HCT116 (cell line): ENCODE measurements around the gene PAQR4. TPM values are rescaled to one million over a fixed set of nuclear protein-coding genes. Genes with fewer than 3 reads are reported as not detected.

Source experiments
- ATAC-seq: fragments of 200-7000 bp; cut with Tn5 transposase; 2 replicates; pipeline ENCODE4 v1.9.1; 2020; ENCODE audit warnings: mild to moderate bottlenecking, moderate library complexity
- BruUV-seq: library from RNA; stranded (reverse); fragments of 400-500 nt; replicated peaks from 2 replicates; lab custom pipeline; 2021; lab: Mats Ljungman, UMichigan
- CTCF ChIA-PET: fragments of 300-600 bp; sonication (Branson Sonifier 250); formaldehyde crosslinking; loops from one replicate; lab custom pipeline; 2021; ENCODE audit warnings: antibody characterized with exemption; lab: Charles Lee
- POLR2A ChIA-PET: fragments of 300-600, 350-600 bp; sonication (Branson Sonifier 250); formaldehyde crosslinking; loops from one replicate; lab custom pipeline; 2021; ENCODE audit warnings: antibody characterized with exemption; lab: Charles Lee
- RAD21 ChIA-PET, 2 experiments: fragments of 300-600 bp; sonication (Branson Sonifier 250); formaldehyde crosslinking; loops; one replicate each; lab custom pipeline; 2023; ENCODE audit warnings: low total read pairs in 2 of 2; ENCODE audit not compliant: uncharacterized antibody in 2 of 2, unreplicated experiment in 2 of 2, low non-redundant PET in 1 of 2; lab: Charles Lee
- DNase-seq: peaks from one replicate; pipeline ENCODE4 v3.0.0-alpha.2; 2010; ENCODE audit warnings: low read depth, low spot score
- H2AFZ ChIP-seq: fragments of 200-600 bp; shearing (Covaris generic), sonication (generic); 2 replicates; pipeline ENCODE4 v1.6.1; 2017; ENCODE audit warnings: low read depth, mixed run types, mixed read lengths, antibody characterized with exemption, low read length; ENCODE audit not compliant: poor library complexity, severe bottlenecking
- H3K27ac ChIP-seq: 2 replicates; pipeline ENCODE4 v1.5.1; 2012; ENCODE audit warnings: low read depth, low read length
- H3K27me3 ChIP-seq: fragments of 200-600 bp; sonication (generic); 2 replicates; pipeline ENCODE4 v1.6.1; 2016; ENCODE audit warnings: mixed run types, low read length, mixed read lengths; ENCODE audit not compliant: insufficient read depth
- H3K36me3 ChIP-seq, 2 experiments: fragments of 200-500 bp in 1 of 2; fragments of 200-600 bp in 1 of 2; sonication (Bioruptor generic) in 1 of 2; sonication (generic) in 1 of 2; 2 replicates each; pipeline versions ENCODE4 v1.5.1 to v1.6.1; 2014 to 2016; ENCODE audit warnings: low read length in 2 of 2, inconsistent platforms in 1 of 2, mixed read lengths in 1 of 2, mixed run types in 1 of 2; ENCODE audit not compliant: insufficient read depth in 2 of 2, control insufficient read depth in 1 of 2
- H3K4me1 ChIP-seq, 2 experiments: fragments of 200-600 bp in 1 of 2; sonication (generic) in 1 of 2; 2 replicates each; pipeline versions ENCODE4 v1.5.1 to v1.6.1; 2012 to 2017; ENCODE audit warnings: low read length in 2 of 2, inconsistent platforms in 1 of 2, mild to moderate bottlenecking in 1 of 2, mixed read lengths in 1 of 2, mixed run types in 1 of 2, moderate library complexity in 1 of 2; ENCODE audit not compliant: insufficient read depth in 2 of 2, control insufficient read depth in 1 of 2
- H3K4me2 ChIP-seq: fragments of 200-600 bp; sonication (generic); 2 replicates; pipeline ENCODE4 v1.6.1; 2017; ENCODE audit warnings: mixed run types, low read length, mixed read lengths
- H3K4me3 ChIP-seq, 2 experiments: fragments of 200-600 bp in 1 of 2; sonication (generic) in 1 of 2; replicated peaks in 1 of 2; 2 replicates each; pipeline ENCODE4 v1.5.1; 2011 to 2016; ENCODE audit warnings: low read length in 2 of 2, control low read depth in 1 of 2, low read depth in 1 of 2, mild to moderate bottlenecking in 1 of 2, mixed read lengths in 1 of 2, mixed run types in 1 of 2
- H3K79me2 ChIP-seq: fragments of 200-600 bp; sonication (generic); 2 replicates; pipeline ENCODE4 v1.6.1; 2017; ENCODE audit warnings: mild to moderate bottlenecking, mixed run types, low read length, moderate library complexity, mixed read lengths; ENCODE audit not compliant: insufficient read depth
- H3K9ac ChIP-seq: fragments of 200-600 bp; sonication (generic); 2 replicates; pipeline ENCODE4 v1.6.1; 2016; ENCODE audit warnings: low read length, mixed read lengths
- H3K9me2 ChIP-seq: fragments of 200-600 bp; sonication (generic), shearing (Covaris generic); 2 replicates; pipeline ENCODE4 v1.6.1; 2017; ENCODE audit warnings: mixed run types, mild to moderate bottlenecking, moderate library complexity; ENCODE audit not compliant: insufficient read depth
- H3K9me3 ChIP-seq, 2 experiments: fragments of 200-500 bp in 1 of 2; fragments of 200-600 bp in 1 of 2; sonication (Bioruptor generic) in 1 of 2; sonication (generic) in 1 of 2; 2 replicates each; pipeline ENCODE4 v1.6.1; 2014 to 2017; ENCODE audit warnings: low read length in 2 of 2, mixed read lengths in 2 of 2, inconsistent platforms in 1 of 2, low read depth in 1 of 2, mild to moderate bottlenecking in 1 of 2, mixed run types in 1 of 2, moderate library complexity in 1 of 2; ENCODE audit not compliant: control insufficient read depth in 1 of 2, insufficient read depth in 1 of 2
- H4K20me1 ChIP-seq: fragments of 200-600 bp; sonication (generic), shearing (Covaris generic); 2 replicates; pipeline ENCODE4 v1.6.1; 2017; ENCODE audit warnings: mixed run types, mild to moderate bottlenecking, moderate library complexity; ENCODE audit not compliant: insufficient read depth
- CBX3 ChIP-seq: IDR thresholded peaks from 2 replicates; pipeline ENCODE4 v1.6.1; 2012; ENCODE audit warnings: low read depth
- CEBPB ChIP-seq: IDR thresholded peaks from 2 replicates; pipeline ENCODE4 v1.6.1; 2012; ENCODE audit warnings: low read depth
- ELF1 ChIP-seq: IDR thresholded peaks from 2 replicates; pipeline ENCODE4 v1.6.1; 2012; ENCODE audit warnings: low read depth, borderline replicate concordance
- EZH2 ChIP-seq: fragments of 200-600 bp; sonication (generic); IDR thresholded peaks from 2 replicates; pipeline ENCODE4 v1.6.1; 2017; ENCODE audit warnings: antibody characterized with exemption, mixed run types
- EZH2phosphoT487 ChIP-seq: fragments of 200-600 bp; IDR thresholded peaks from 2 replicates; pipeline ENCODE4 v1.6.1; 2018; ENCODE audit warnings: antibody characterized with exemption, borderline replicate concordance
- FOSL1 ChIP-seq: IDR thresholded peaks from 2 replicates; pipeline ENCODE4 v1.6.1; 2012; ENCODE audit warnings: low read depth
- JUND ChIP-seq: IDR thresholded peaks from 2 replicates; pipeline ENCODE4 v1.6.1; 2012
- POLR2AphosphoS5 ChIP-seq: IDR thresholded peaks from 2 replicates; pipeline ENCODE4 v1.6.1; 2011; ENCODE audit warnings: mild to moderate bottlenecking, low read depth, low read length, moderate library complexity
- RAD21 ChIP-seq: IDR thresholded peaks from 2 replicates; pipeline ENCODE4 v1.6.1; 2012; ENCODE audit warnings: low read depth, mild to moderate bottlenecking
- SIN3A ChIP-seq: IDR thresholded peaks from 2 replicates; pipeline ENCODE4 v1.6.1; 2012; ENCODE audit warnings: low read depth
- SP1 ChIP-seq: IDR thresholded peaks from 2 replicates; pipeline ENCODE4 v1.6.1; 2012; ENCODE audit warnings: low read depth
- SRF ChIP-seq: IDR thresholded peaks from 2 replicates; pipeline ENCODE4 v1.6.1; 2012; ENCODE audit warnings: low read depth
- TCF7L2 ChIP-seq: IDR thresholded peaks from 2 replicates; pipeline ENCODE4 v1.7.0; 2011; ENCODE audit warnings: borderline replicate concordance, inconsistent platforms; ENCODE audit not compliant: insufficient read depth, insufficient read length; ENCODE audit errors: extremely low read depth
- YY1 ChIP-seq: IDR thresholded peaks from 2 replicates; pipeline ENCODE4 v1.6.1; 2011; ENCODE audit warnings: low read length, low read depth, moderate library complexity, mild to moderate bottlenecking; ENCODE audit not compliant: insufficient replicate concordance; ENCODE audit errors: extremely low read depth
- intact Hi-C: fragments of 100-400 bp; cut with micrococcal nuclease; formaldehyde crosslinking; loops from 2 replicates; pipeline ENCODE4 v1.10.0; 2022
- total RNA-seq: library from RNA; stranded (reverse); gene quantifications from one replicate; pipeline ENCODE4 v1.2.1, GENCODE V29; 2021; ENCODE audit not compliant: unreplicated experiment
- TF ChIP-seq, protein P1 (sequence below): IDR thresholded peaks from 2 replicates; pipeline ENCODE4 v1.6.1; 2012; ENCODE audit warnings: low read depth
- TF ChIP-seq, protein P2 (sequence below): IDR thresholded peaks from 2 replicates; pipeline ENCODE4 v1.6.1; 2011; ENCODE audit warnings: mild to moderate bottlenecking, low read length, moderate library complexity; ENCODE audit not compliant: insufficient replicate concordance; ENCODE audit errors: extremely low read depth
- TF ChIP-seq, protein P3 (sequence below): IDR thresholded peaks from 2 replicates; pipeline ENCODE4 v1.6.1; 2012
- TF ChIP-seq, protein P4 (sequence below), 3 experiments: fragments of 200-600 bp in 1 of 3; sonication (generic) in 1 of 3; IDR thresholded peaks in 2 of 3; conservative IDR thresholded peaks in 1 of 3; 2 replicates each; pipeline ENCODE4 v1.5.1; 2012 to 2017; ENCODE audit warnings: low read depth in 2 of 3, low read length in 2 of 3, antibody characterized with exemption in 1 of 3, borderline replicate concordance in 1 of 3, control low read depth in 1 of 3, mild to moderate bottlenecking in 1 of 3, mixed read lengths in 1 of 3, mixed run types in 1 of 3, moderate library complexity in 1 of 3; ENCODE audit not compliant: insufficient read depth in 1 of 3

PAQR4 gene
- total RNA-seq, 1 experiment from 2014 or later = 45.6 TPM

DNA sequence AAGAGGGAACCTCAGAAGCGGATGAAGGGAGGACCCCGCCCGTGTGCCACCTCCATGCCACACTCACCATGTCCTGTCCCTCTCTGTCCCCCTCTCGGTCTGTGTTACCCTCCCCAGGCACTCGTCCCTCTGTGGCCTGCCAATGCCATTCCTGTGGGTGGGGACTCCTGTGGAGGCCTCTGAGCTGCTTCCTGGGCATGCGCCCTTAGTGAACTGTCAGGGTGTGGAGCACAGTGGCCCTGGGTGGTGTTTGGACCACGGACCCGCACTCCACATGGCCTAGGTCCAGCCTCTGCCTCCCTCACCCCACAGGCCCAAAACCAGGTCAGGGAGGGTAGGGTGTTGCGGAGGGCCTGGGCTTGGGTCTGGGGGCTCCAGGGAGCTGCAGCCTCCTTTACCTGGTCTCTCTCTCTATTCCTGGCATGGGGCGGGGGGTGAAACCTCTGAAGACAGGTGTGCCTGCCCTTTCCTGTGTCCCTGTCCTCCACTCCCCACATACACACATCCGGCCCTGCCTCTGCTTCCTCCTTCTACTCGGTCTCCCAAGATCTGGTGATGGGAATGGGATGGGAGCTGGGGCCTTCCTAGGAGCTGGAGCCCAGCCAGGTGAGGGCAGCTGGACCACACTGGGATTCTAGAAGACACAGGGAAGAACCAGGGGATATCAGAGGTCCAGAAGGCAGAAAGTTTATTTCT lies 22.6 kb downstream of the PAQR4 start:
- POLR2A ChIA-PET = interaction anchor here (0.6 kb wide), 1 partner anchor 28 kb away, joined by 3 read pairs; no protein-coding TSS in a partner anchor
- peak overlapping the region; percentile 32 for H3K4me2 ChIP-seq
- CTCF ChIA-PET = interaction anchor here (0.8 kb wide), 1 partner anchor 9 kb away, joined by 3 read pairs; no protein-coding TSS in a partner anchor
- TF ChIP-seq SRF (no peak), YY1 (no peak), SP1 (no peak), POLR2AphosphoS5 (no peak), RAD21 (no peak), ELF1 (no peak), CBX3 (no peak), EZH2 (no peak), CEBPB (no peak), SIN3A (no peak), TCF7L2 (no peak), EZH2phosphoT487 (no peak), FOSL1 (no peak), JUND (no peak)
- TF ChIP-seq, protein P1, sequence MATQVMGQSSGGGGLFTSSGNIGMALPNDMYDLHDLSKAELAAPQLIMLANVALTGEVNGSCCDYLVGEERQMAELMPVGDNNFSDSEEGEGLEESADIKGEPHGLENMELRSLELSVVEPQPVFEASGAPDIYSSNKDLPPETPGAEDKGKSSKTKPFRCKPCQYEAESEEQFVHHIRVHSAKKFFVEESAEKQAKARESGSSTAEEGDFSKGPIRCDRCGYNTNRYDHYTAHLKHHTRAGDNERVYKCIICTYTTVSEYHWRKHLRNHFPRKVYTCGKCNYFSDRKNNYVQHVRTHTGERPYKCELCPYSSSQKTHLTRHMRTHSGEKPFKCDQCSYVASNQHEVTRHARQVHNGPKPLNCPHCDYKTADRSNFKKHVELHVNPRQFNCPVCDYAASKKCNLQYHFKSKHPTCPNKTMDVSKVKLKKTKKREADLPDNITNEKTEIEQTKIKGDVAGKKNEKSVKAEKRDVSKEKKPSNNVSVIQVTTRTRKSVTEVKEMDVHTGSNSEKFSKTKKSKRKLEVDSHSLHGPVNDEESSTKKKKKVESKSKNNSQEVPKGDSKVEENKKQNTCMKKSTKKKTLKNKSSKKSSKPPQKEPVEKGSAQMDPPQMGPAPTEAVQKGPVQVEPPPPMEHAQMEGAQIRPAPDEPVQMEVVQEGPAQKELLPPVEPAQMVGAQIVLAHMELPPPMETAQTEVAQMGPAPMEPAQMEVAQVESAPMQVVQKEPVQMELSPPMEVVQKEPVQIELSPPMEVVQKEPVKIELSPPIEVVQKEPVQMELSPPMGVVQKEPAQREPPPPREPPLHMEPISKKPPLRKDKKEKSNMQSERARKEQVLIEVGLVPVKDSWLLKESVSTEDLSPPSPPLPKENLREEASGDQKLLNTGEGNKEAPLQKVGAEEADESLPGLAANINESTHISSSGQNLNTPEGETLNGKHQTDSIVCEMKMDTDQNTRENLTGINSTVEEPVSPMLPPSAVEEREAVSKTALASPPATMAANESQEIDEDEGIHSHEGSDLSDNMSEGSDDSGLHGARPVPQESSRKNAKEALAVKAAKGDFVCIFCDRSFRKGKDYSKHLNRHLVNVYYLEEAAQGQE = no peak
- TF ChIP-seq, protein P2, sequence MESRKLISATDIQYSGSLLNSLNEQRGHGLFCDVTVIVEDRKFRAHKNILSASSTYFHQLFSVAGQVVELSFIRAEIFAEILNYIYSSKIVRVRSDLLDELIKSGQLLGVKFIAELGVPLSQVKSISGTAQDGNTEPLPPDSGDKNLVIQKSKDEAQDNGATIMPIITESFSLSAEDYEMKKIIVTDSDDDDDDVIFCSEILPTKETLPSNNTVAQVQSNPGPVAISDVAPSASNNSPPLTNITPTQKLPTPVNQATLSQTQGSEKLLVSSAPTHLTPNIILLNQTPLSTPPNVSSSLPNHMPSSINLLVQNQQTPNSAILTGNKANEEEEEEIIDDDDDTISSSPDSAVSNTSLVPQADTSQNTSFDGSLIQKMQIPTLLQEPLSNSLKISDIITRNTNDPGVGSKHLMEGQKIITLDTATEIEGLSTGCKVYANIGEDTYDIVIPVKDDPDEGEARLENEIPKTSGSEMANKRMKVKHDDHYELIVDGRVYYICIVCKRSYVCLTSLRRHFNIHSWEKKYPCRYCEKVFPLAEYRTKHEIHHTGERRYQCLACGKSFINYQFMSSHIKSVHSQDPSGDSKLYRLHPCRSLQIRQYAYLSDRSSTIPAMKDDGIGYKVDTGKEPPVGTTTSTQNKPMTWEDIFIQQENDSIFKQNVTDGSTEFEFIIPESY = no peak
- TF ChIP-seq, protein P3, sequence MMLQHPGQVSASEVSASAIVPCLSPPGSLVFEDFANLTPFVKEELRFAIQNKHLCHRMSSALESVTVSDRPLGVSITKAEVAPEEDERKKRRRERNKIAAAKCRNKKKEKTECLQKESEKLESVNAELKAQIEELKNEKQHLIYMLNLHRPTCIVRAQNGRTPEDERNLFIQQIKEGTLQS = no peak
- TF ChIP-seq, protein P4, sequence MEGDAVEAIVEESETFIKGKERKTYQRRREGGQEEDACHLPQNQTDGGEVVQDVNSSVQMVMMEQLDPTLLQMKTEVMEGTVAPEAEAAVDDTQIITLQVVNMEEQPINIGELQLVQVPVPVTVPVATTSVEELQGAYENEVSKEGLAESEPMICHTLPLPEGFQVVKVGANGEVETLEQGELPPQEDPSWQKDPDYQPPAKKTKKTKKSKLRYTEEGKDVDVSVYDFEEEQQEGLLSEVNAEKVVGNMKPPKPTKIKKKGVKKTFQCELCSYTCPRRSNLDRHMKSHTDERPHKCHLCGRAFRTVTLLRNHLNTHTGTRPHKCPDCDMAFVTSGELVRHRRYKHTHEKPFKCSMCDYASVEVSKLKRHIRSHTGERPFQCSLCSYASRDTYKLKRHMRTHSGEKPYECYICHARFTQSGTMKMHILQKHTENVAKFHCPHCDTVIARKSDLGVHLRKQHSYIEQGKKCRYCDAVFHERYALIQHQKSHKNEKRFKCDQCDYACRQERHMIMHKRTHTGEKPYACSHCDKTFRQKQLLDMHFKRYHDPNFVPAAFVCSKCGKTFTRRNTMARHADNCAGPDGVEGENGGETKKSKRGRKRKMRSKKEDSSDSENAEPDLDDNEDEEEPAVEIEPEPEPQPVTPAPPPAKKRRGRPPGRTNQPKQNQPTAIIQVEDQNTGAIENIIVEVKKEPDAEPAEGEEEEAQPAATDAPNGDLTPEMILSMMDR (IDR thresholded peaks at IDR 0.05 in 2 of 3, conservative IDR thresholded peaks at IDR 0.05 in 1 of 3; ENCODE audit: borderline replicate concordance in 1 of 3, insufficient read depth in 1 of 3, low read depth in 2 of 3, low read length in 2 of 3) = no peak
- TF ChIP-seq, all 23 proteins: peak for 0
- no TSS peak for BruUV-seq
- Histone ChIP-seq H2AFZ (no peak overlapping the region), H3K36me3 (no peaks in the 10 kb centered on the region), H3K4me1 (peaks cover 11 to 28% of the 10 kb centered on the region in 2 experiments), H3K4me3 (no peak overlapping the region), H3K27me3 (no peaks in the 10 kb centered on the region), H3K9me3 (no peaks in the 10 kb centered on the region), H3K27ac (no peak overlapping the region), H3K79me2 (no peaks in the 10 kb centered on the region), H3K9me2 (no peaks in the 10 kb centered on the region), H4K20me1 (no peaks in the 10 kb centered on the region), H3K9ac (no peak overlapping the region)
- RAD21 ChIA-PET = no interaction called here
- ATAC-seq (no peak), DNase-seq (no peak)
- intact Hi-C loops = no loop called here
